Endothelial cell of umbilical vein (primary cell): ENCODE data around the gene FAM227B. TPM values are rescaled to one million over a fixed set of nuclear protein-coding genes. Genes with fewer than 3 reads are reported as not detected.

Experiments
- BruUV-seq: library from RNA; stranded (reverse); fragments of 400-500 nt; replicated peaks from 2 replicates; lab custom pipeline; 2021; lab: Mats Ljungman, UMichigan
- CTCF ChIA-PET: fragments of 300-600, 350-600 bp; sonication (Branson Sonifier 250); formaldehyde crosslinking; loops from one replicate; lab custom pipeline; 2021; ENCODE audit warnings: antibody characterized with exemption, inconsistent platforms; lab: Charles Lee
- POLR2A ChIA-PET: fragments of 300-600, 350-600 bp; sonication (Branson Sonifier 250); formaldehyde crosslinking; loops from one replicate; lab custom pipeline; 2021; ENCODE audit warnings: antibody characterized with exemption, inconsistent platforms; lab: Charles Lee
- DNase-seq: peaks from one replicate; pipeline ENCODE4 v3.0.0-alpha.2; 2011; ENCODE audit warnings: low read depth, low spot score
- FAIRE-seq: peaks from 2 replicates; lab custom pipeline; 2011; peaks lifted over from hg19 to GRCh38; lab: Jason Lieb, UNC
- H2AFZ ChIP-seq: 2 replicates; pipeline ENCODE4 v1.6.0; 2012; ENCODE audit warnings: low read depth, low read length, control low read depth, inconsistent platforms
- H3K27ac ChIP-seq: 2 replicates; pipeline ENCODE4 v1.5.1; 2011; ENCODE audit warnings: low read depth, mild to moderate bottlenecking, control low read depth, low read length, moderate library complexity; ENCODE audit not compliant: insufficient read depth
- H3K27me3 ChIP-seq, 2 experiments: 2 replicates each; pipeline versions ENCODE4 v1.6.0 to v1.6.1; 2011; ENCODE audit warnings: low read length in 2 of 2, mixed read lengths in 1 of 2; ENCODE audit not compliant: control insufficient read depth in 2 of 2, insufficient read depth in 2 of 2
- H3K36me3 ChIP-seq, 2 experiments: 2 replicates in 1 of 2; 3 replicates in 1 of 2; pipeline ENCODE4 v1.5.1; 2011; ENCODE audit warnings: low read length in 2 of 2, mild to moderate bottlenecking in 1 of 2, moderate library complexity in 1 of 2; ENCODE audit not compliant: control insufficient read depth in 2 of 2, insufficient read depth in 2 of 2; ENCODE audit errors: extremely low read depth in 1 of 2
- H3K4me1 ChIP-seq: 3 replicates; pipeline ENCODE4 v1.5.1; 2011; ENCODE audit warnings: mild to moderate bottlenecking, low read length; ENCODE audit not compliant: control insufficient read depth, insufficient read depth; ENCODE audit errors: extremely low read depth
- H3K4me2 ChIP-seq: 2 replicates; pipeline ENCODE4 v1.6.1; 2011; ENCODE audit warnings: low read length, control low read depth, mixed read lengths; ENCODE audit not compliant: insufficient read depth
- H3K4me3 ChIP-seq, 3 experiments: fragments of 200-600 bp in 1 of 3; sonication (generic), shearing (Covaris generic) in 1 of 3; replicated peaks in 1 of 3; 2 replicates each; pipeline ENCODE4 v1.5.1; 2011 to 2016; ENCODE audit warnings: control low read depth in 3 of 3, low read length in 3 of 3, mild to moderate bottlenecking in 2 of 3, inconsistent platforms in 1 of 3, low read depth in 1 of 3, moderate library complexity in 1 of 3; ENCODE audit not compliant: insufficient read depth in 1 of 3
- H3K79me2 ChIP-seq: 2 replicates; pipeline ENCODE4 v1.6.0; 2012; ENCODE audit warnings: low read length, inconsistent platforms; ENCODE audit not compliant: control insufficient read depth, insufficient read depth
- H3K9ac ChIP-seq: replicated peaks from 2 replicates; pipeline ENCODE3; 2011; ENCODE audit warnings: low read length, control low read depth; ENCODE audit not compliant: insufficient read depth; ENCODE audit errors: extremely low read depth
- H3K9me1 ChIP-seq: replicated peaks from 3 replicates; pipeline ENCODE4 v1.6.0; 2011; ENCODE audit warnings: mild to moderate bottlenecking, low read length; ENCODE audit not compliant: control insufficient read depth, insufficient read depth; ENCODE audit errors: extremely low read depth
- H3K9me3 ChIP-seq: replicated peaks from 2 replicates; pipeline ENCODE4 v1.5.1; 2012; ENCODE audit warnings: low read length, inconsistent platforms; ENCODE audit not compliant: control insufficient read depth, insufficient read depth
- H4K20me1 ChIP-seq: replicated peaks from 2 replicates; pipeline ENCODE3; 2011; ENCODE audit warnings: mild to moderate bottlenecking, low read length; ENCODE audit not compliant: control insufficient read depth, insufficient read depth; ENCODE audit errors: extremely low read depth
- EZH2 ChIP-seq: IDR thresholded peaks from 2 replicates; pipeline ENCODE4 v1.6.1; 2012; ENCODE audit warnings: borderline replicate concordance, low read depth, mild to moderate bottlenecking, moderate library complexity, low read length, inconsistent platforms; ENCODE audit not compliant: severe bottlenecking
- FOS ChIP-seq: IDR thresholded peaks from 2 replicates; pipeline ENCODE4 v1.6.1; 2011; ENCODE audit warnings: mild to moderate bottlenecking, low read length, moderate library complexity, borderline replicate concordance; ENCODE audit not compliant: insufficient read depth
- GATA2 ChIP-seq: IDR thresholded peaks from 2 replicates; pipeline ENCODE4 v1.7.0; 2011; ENCODE audit warnings: low read depth, mild to moderate bottlenecking, moderate library complexity, mixed read lengths, low read length; ENCODE audit not compliant: insufficient read length, insufficient read depth
- JUN ChIP-seq: IDR thresholded peaks from 2 replicates; pipeline ENCODE4 v1.6.1; 2011; ENCODE audit warnings: borderline replicate concordance, low read depth; ENCODE audit not compliant: insufficient read length, insufficient read depth
- MAX ChIP-seq: IDR thresholded peaks from 2 replicates; pipeline ENCODE4 v1.6.1; 2011; ENCODE audit not compliant: insufficient read depth, insufficient read length
- MYC ChIP-seq: IDR thresholded peaks from one replicate; pipeline ENCODE4 v1.6.1; 2011; ENCODE audit warnings: mild to moderate bottlenecking, low read depth, low read length
- POLR2A ChIP-seq: IDR thresholded peaks from 2 replicates; pipeline ENCODE4 v1.6.1; 2012; ENCODE audit warnings: low read depth, mild to moderate bottlenecking, control low read depth, low read length
- POLR2AphosphoS5 ChIP-seq: IDR thresholded peaks from 2 replicates; pipeline ENCODE4 v1.6.1; 2012; ENCODE audit warnings: low read depth, mild to moderate bottlenecking, control low read depth, low read length, moderate library complexity; ENCODE audit not compliant: insufficient read depth
- dilution Hi-C: fragments of 300-500 bp; cut with MboI; formaldehyde crosslinking; loops from one replicate; pipeline ENCODE4 v1.15.0; 2019; ENCODE audit warnings: low sequenced_read_pairs; ENCODE audit not compliant: extremely low pct_ligation_motif_present
- intact Hi-C: fragments of 100-400 bp; cut with micrococcal nuclease; formaldehyde crosslinking; loops from one replicate; pipeline ENCODE4 v1.10.0; 2022
- polyA plus RNA-seq, 4 experiments: library from polyadenylated mRNA; depleted of rRNA in 3 of 4; stranded (reverse) in 3 of 4; unstranded in 1 of 4; fragments of >200 nt; gene quantifications; 2 replicates each; pipeline versions ENCODE4 v1.2.1 to v1.2.3, GENCODE V29; 2011 to 2012; ENCODE audit warnings: missing spikeins in 1 of 4
- total RNA-seq: library from RNA; stranded (reverse); gene quantifications from 2 replicates; pipeline ENCODE4 v1.2.3, GENCODE V29; 2021
- TF ChIP-seq, protein P1 (sequence below), 2 donors: IDR thresholded peaks; 1 replicate in 1 of 2; 2 replicates in 1 of 2; pipeline ENCODE4 v1.5.1; 2011; ENCODE audit warnings: low read length in 2 of 2, mild to moderate bottlenecking in 2 of 2, moderate library complexity in 2 of 2, control low read depth in 1 of 2, inconsistent platforms in 1 of 2, low read depth in 1 of 2; ENCODE audit not compliant: insufficient read depth in 1 of 2; ENCODE audit errors: extremely low read depth in 1 of 2

The FAM227B gene
- total and polyA plus RNA-seq, 2 donors (not counting 3 experiments of a cell fraction or from before 2014, with no cell fraction given), result 1.5 to 1.8 TPM

DNA sequence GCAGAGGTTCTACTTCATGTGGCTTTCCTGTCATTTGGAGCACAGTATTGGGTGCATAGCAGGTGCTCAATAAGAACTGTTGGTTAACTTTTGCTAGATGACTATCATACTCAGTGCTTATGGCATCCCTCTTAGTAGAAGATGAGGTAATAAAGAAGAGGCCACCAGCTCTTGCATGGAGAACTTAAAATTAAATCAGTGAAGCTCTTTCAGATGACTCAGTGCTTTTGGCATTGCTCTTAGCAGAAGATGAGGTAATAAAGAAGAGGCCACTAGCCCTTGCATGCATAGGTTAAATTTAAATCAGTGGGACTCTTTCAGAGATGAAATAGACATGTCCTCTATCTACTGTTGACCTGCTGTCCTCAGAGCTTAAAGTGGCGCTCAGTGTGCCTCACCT, 307.0 kb downstream of the FAM227B start:
- CTCF ChIA-PET, result no interaction called here
- no peak overlapping the region for H3K9ac ChIP-seq
- no TSS peak for BruUV-seq
- no peaks in the 10 kb centered on the region for H3K4me1 ChIP-seq
- POLR2A ChIA-PET, result no interaction called here
- H3K9me1 ChIP-seq, result no peaks in the 10 kb centered on the region
- no peaks in the 10 kb centered on the region for H3K27me3 ChIP-seq
- TF ChIP-seq EZH2, result no peak
- no peak for TF ChIP-seq POLR2AphosphoS5
- no peak for TF ChIP-seq MAX
- TF ChIP-seq POLR2A, result no peak
- TF ChIP-seq, protein P1, sequence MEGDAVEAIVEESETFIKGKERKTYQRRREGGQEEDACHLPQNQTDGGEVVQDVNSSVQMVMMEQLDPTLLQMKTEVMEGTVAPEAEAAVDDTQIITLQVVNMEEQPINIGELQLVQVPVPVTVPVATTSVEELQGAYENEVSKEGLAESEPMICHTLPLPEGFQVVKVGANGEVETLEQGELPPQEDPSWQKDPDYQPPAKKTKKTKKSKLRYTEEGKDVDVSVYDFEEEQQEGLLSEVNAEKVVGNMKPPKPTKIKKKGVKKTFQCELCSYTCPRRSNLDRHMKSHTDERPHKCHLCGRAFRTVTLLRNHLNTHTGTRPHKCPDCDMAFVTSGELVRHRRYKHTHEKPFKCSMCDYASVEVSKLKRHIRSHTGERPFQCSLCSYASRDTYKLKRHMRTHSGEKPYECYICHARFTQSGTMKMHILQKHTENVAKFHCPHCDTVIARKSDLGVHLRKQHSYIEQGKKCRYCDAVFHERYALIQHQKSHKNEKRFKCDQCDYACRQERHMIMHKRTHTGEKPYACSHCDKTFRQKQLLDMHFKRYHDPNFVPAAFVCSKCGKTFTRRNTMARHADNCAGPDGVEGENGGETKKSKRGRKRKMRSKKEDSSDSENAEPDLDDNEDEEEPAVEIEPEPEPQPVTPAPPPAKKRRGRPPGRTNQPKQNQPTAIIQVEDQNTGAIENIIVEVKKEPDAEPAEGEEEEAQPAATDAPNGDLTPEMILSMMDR (IDR thresholded peaks at IDR 0.05; ENCODE audit: extremely low read depth in 1 of 2, insufficient read depth in 1 of 2, low read depth in 1 of 2, low read length in 2 of 2), result no peak
- TF ChIP-seq GATA2, result no peak
- TF ChIP-seq JUN, result no peak
- no peak for TF ChIP-seq FOS
- no peak for TF ChIP-seq MYC
- dilution Hi-C loops (no loop called here), intact Hi-C loops (no loop called here)
- no peaks in the 10 kb centered on the region for H4K20me1 ChIP-seq
- H2AFZ ChIP-seq, result no peak overlapping the region
- no peak for FAIRE-seq
- no peaks in the 10 kb centered on the region for H3K79me2 ChIP-seq
- no peaks in the 10 kb centered on the region for H3K9me3 ChIP-seq
- H3K36me3 ChIP-seq, result no peaks in the 10 kb centered on the region
- no peak overlapping the region for H3K27ac ChIP-seq
- no peak overlapping the region for H3K4me2 ChIP-seq
- H3K4me3 ChIP-seq, result no peak overlapping the region
- DNase-seq, result no peak
